GM23248 (cell line): ENCODE data around the gene IGFN1.

Source experiments
- EZH2 ChIP-seq: fragments of 200-600 bp; sonication (generic); IDR thresholded peaks from 2 replicates; pipeline ENCODE4 v1.6.1; 2018; ENCODE audit warnings: antibody characterized with exemption, mild to moderate bottlenecking; ENCODE audit not compliant: insufficient read depth, poor library complexity, severe bottlenecking
- EZH2phosphoT487 ChIP-seq: fragments of 200-600 bp; sonication (generic); IDR thresholded peaks from 2 replicates; pipeline ENCODE4 v1.6.1; 2018; ENCODE audit warnings: antibody characterized with exemption, moderate library complexity, mild to moderate bottlenecking, low read depth; ENCODE audit not compliant: insufficient read depth

DNA sequence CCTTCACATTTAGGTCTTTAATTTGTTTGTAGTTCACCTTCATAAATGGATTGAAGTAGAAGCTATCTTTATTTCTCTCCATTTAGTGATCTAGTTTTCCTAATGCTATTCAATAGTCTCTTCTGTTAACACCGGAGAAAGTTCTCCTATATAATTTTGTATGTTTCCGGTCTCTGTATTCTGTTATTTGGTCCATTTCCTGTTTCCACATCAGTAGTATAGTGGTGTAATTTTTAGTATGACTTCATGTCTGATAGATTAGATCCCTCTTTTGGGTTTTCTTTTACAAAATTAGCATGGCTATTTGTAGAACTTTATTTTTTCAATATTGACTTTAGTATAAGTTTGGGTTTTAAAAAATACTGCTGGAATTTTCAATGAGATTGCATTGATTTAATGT, 51.1 kb downstream of the IGFN1 start:
- no peak for TF ChIP-seq EZH2phosphoT487
- no peak for TF ChIP-seq EZH2
